Brain microvascular endothelial cell (primary cell): ENCODE measurements around the gene MEI1.
A peak's percentile ranks its signal among the peaks of the same experiment; 100 is the strongest.

Experiments used
- DNase-seq: peaks from one replicate; pipeline ENCODE4 v3.0.0-alpha.2; 2020
- H3K27ac ChIP-seq: fragments of 250-450 bp; sonication (Bioruptor Pico); 2 replicates; pipeline ENCODE4 v1.5.1; 2020; ENCODE audit warnings: mild to moderate bottlenecking, moderate library complexity
- H3K27me3 ChIP-seq: fragments of 250-450 bp; sonication (Bioruptor Pico); replicated peaks from 2 replicates; pipeline ENCODE4 v1.5.1; 2020; ENCODE audit warnings: mild to moderate bottlenecking
- H3K36me3 ChIP-seq: fragments of 250-450 bp; sonication (Bioruptor Pico); replicated peaks from 2 replicates; pipeline ENCODE4 v1.5.1; 2020; ENCODE audit warnings: mild to moderate bottlenecking
- H3K4me3 ChIP-seq: 2 replicates; pipeline ENCODE4 v1.5.1; 2011; ENCODE audit warnings: low read depth, mild to moderate bottlenecking, control low read depth, low read length, moderate library complexity
- CTCF ChIP-seq: IDR thresholded peaks from 2 replicates; pipeline ENCODE4 v1.5.1; 2011; ENCODE audit warnings: low read depth, mild to moderate bottlenecking, moderate library complexity, low read length, control low read depth, inconsistent platforms; ENCODE audit errors: missing control alignments
- in situ Hi-C: cut with HindIII; loops from 2 replicates; pipeline ENCODE4 v1.10.0; 2017; ENCODE audit warnings: low sequenced_read_pairs, low pct_ligation_motif_present

The MEI1 gene

GRCh38 chr22:41757502-41757901 is 58.2 kb downstream of the MEI1 start:
- Histone ChIP-seq H3K4me3 (no peak overlapping the region), H3K27me3 (no peaks in the 10 kb centered on the region), H3K27ac (no peak overlapping the region), H3K36me3 (no peaks in the 10 kb centered on the region)
- DNase-seq = no peak
- TF ChIP-seq CTCF = no peak
- in situ Hi-C loops = no loop called here

DNA sequence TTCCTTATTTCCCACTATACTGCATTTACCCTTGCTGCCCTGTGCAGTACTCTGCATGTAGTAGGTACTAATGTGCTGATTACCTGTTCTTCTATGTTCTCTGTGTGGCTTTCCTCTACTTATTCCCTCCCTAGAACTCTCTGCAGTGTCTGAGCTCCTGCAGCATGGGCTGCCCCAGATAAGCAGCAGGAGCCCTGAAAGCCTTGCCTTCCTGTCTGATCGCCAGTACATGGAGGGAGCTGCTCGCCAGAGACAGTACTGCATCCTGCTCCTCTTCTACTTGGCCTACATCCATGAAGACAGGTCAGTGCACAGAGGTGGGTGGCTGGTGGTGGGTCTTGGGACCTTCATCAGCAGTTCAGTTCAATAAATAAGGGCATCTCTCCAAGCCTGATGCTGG is 58.9 kb downstream of the MEI1 start:
- Histone ChIP-seq H3K36me3 (no peaks in the 10 kb centered on the region), H3K27ac (no peak overlapping the region), H3K27me3 (no peaks in the 10 kb centered on the region), H3K4me3 (no peak overlapping the region)
- in situ Hi-C loops = no loop called here
- TF ChIP-seq CTCF = no peak
- no peak for DNase-seq

- H3K27ac ChIP-seq = no peak overlapping the region
Measured at GRCh38 chr22:41762980-41763779, 63.9 kb downstream of the MEI1 start.

GRCh38 chr22:41766476-41766875 is 67.2 kb downstream of the MEI1 start:
- no peak for TF ChIP-seq CTCF
- Histone ChIP-seq H3K27me3 (no peaks in the 10 kb centered on the region), H3K36me3 (no peaks in the 10 kb centered on the region), H3K27ac (no peak overlapping the region), H3K4me3 (no peak overlapping the region)
- no peak for DNase-seq
- in situ Hi-C loops = no loop called here

More at GRCh38 chr22:41762980-41763779, 63.9 kb downstream of the MEI1 start:
- peak; percentile 73 for TF ChIP-seq CTCF
- DNase-seq = peak; percentile 9
- Histone ChIP-seq H3K4me3 (no peak overlapping the region), H3K27me3 (no peaks in the 10 kb centered on the region), H3K36me3 (no peaks in the 10 kb centered on the region)
- in situ Hi-C loops = no loop called here

DNA sequence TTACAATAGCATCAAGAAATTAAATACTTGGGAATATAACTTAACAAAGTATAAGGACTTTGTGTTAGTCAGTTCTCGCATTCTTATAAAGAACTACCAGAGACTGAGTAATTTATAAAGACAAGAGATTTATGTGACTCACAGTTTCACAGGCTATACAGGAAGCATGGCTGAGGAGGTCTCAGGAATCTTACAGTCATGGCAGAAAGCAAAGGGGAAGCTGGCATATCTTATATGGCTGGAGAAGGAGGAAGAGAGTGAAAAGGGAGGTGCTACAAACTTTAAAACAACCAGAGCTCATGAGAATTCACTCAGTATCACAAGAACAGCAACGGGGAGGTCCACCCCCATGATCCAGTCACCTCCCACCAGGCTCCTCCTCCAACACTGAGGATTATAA is 69.1 kb downstream of the MEI1 start:
- H3K27ac ChIP-seq = no peak overlapping the region
- DNase-seq = peak; percentile 18

More for the DNA sequence above, 69.1 kb downstream of the MEI1 start:
- Histone ChIP-seq H3K36me3 (no peaks in the 10 kb centered on the region), H3K27me3 (no peaks in the 10 kb centered on the region), H3K4me3 (no peak overlapping the region)
- no peak for TF ChIP-seq CTCF
- in situ Hi-C loops = no loop called here
